H9 (cell line): ENCODE measurements around the gene ZGLP1. TPM values are rescaled to one million over a fixed set of nuclear protein-coding genes. Genes with fewer than 3 reads are reported as not detected.

Experiments
- DNase-seq: peaks from one replicate; pipeline ENCODE4 v3.0.0-alpha.2; 2017
- H2AFZ ChIP-seq: one replicate; pipeline ENCODE4 v1.6.1; 2013; ENCODE audit warnings: mild to moderate bottlenecking, low read length, control low read depth, moderate library complexity
- H2AK5ac ChIP-seq: 2 replicates; pipeline ENCODE4 v1.6.1; 2013; ENCODE audit warnings: low read length, control low read depth, mixed read lengths; ENCODE audit not compliant: insufficient read length
- H2BK120ac ChIP-seq: one replicate; pipeline ENCODE4 v1.6.1; 2013; ENCODE audit warnings: low read depth, mild to moderate bottlenecking, low read length, control low read depth, inconsistent platforms; ENCODE audit not compliant: poor library complexity, severe bottlenecking
- H2BK12ac ChIP-seq: 2 replicates; pipeline ENCODE4 v1.6.1; 2013; ENCODE audit warnings: low read length, control low read depth, mixed read lengths, low read depth; ENCODE audit not compliant: insufficient read length
- H2BK15ac ChIP-seq: 2 replicates; pipeline ENCODE4 v1.6.1; 2013; ENCODE audit warnings: low read depth, low read length, control low read depth
- H2BK20ac ChIP-seq: one replicate; pipeline ENCODE4 v1.6.1; 2013; ENCODE audit warnings: low read depth, mild to moderate bottlenecking, low read length, control low read depth, inconsistent platforms; ENCODE audit not compliant: poor library complexity, severe bottlenecking
- H2BK5ac ChIP-seq: 2 replicates; pipeline ENCODE4 v1.6.1; 2013; ENCODE audit warnings: low read length, control low read depth, mixed read lengths; ENCODE audit not compliant: insufficient read length
- H3K14ac ChIP-seq: 2 replicates; pipeline ENCODE4 v1.6.1; 2013; ENCODE audit warnings: low read length, control low read depth; ENCODE audit not compliant: insufficient read depth
- H3K18ac ChIP-seq: 2 replicates; pipeline ENCODE4 v1.6.1; 2013; ENCODE audit warnings: low read depth, mild to moderate bottlenecking, mixed read lengths, low read length, control low read depth; ENCODE audit not compliant: insufficient read length
- H3K23ac ChIP-seq: 2 replicates; pipeline ENCODE4 v1.6.1; 2013; ENCODE audit warnings: low read length, control low read depth, mixed read lengths, low read depth; ENCODE audit not compliant: insufficient read length
- H3K23me2 ChIP-seq: 2 replicates; pipeline ENCODE4 v1.6.1; 2013; ENCODE audit warnings: low read depth, mild to moderate bottlenecking, mixed read lengths, low read length, control low read depth; ENCODE audit not compliant: insufficient read length, poor library complexity, severe bottlenecking
- H3K27ac ChIP-seq: 2 replicates; pipeline ENCODE4 v1.5.1; 2013; ENCODE audit warnings: low read length, control low read depth, mixed read lengths, low read depth; ENCODE audit not compliant: insufficient read length
- H3K27me3 ChIP-seq: 2 replicates; pipeline ENCODE4 v1.6.1; 2013; ENCODE audit warnings: low read length, control low read depth, inconsistent platforms; ENCODE audit not compliant: insufficient read depth
- H3K4ac ChIP-seq: 2 replicates; pipeline ENCODE4 v1.6.1; 2013; ENCODE audit warnings: low read depth, mild to moderate bottlenecking, control low read depth, inconsistent platforms, low read length, moderate library complexity
- H3K4me1 ChIP-seq: 2 replicates; pipeline ENCODE4 v1.6.1; 2013; ENCODE audit warnings: low read length, control low read depth, inconsistent platforms; ENCODE audit not compliant: insufficient read depth
- H3K4me2 ChIP-seq: 2 replicates; pipeline ENCODE4 v1.6.1; 2013; ENCODE audit warnings: low read length, control low read depth, mixed read lengths; ENCODE audit not compliant: insufficient read length, insufficient read depth
- H3K56ac ChIP-seq: 2 replicates; pipeline ENCODE4 v1.6.1; 2013; ENCODE audit warnings: low read depth, mild to moderate bottlenecking, mixed read lengths, low read length, control low read depth; ENCODE audit not compliant: insufficient read length
- H3K79me1 ChIP-seq: 2 replicates; pipeline ENCODE4 v1.6.1; 2013; ENCODE audit warnings: low read depth, mild to moderate bottlenecking, moderate library complexity, low read length, control low read depth, inconsistent platforms; ENCODE audit not compliant: insufficient read depth, poor library complexity, severe bottlenecking
- H3K79me2 ChIP-seq: 2 replicates; pipeline ENCODE4 v1.6.1; 2013; ENCODE audit warnings: low read length, control low read depth, inconsistent platforms; ENCODE audit not compliant: insufficient read depth
- H3K9ac ChIP-seq: 2 replicates; pipeline ENCODE4 v1.6.1; 2013; ENCODE audit warnings: low read length, control low read depth, mixed read lengths; ENCODE audit not compliant: insufficient read length; ENCODE audit errors: extremely low read depth
- H3K9me3 ChIP-seq: one replicate; pipeline ENCODE4 v1.6.1; 2013; ENCODE audit warnings: low read depth, low read length, inconsistent platforms; ENCODE audit not compliant: control insufficient read depth
- H3T11ph ChIP-seq: one replicate; pipeline ENCODE4 v1.6.1; 2013; ENCODE audit warnings: mild to moderate bottlenecking, low read length, control low read depth, inconsistent platforms
- H4K20me1 ChIP-seq: one replicate; pipeline ENCODE4 v1.6.1; 2013; ENCODE audit not compliant: control insufficient read depth, insufficient read length, insufficient read depth
- H4K5ac ChIP-seq: 2 replicates; pipeline ENCODE4 v1.6.1; 2013; ENCODE audit warnings: low read depth, mild to moderate bottlenecking, mixed read lengths, low read length, control low read depth; ENCODE audit not compliant: insufficient read length
- H4K8ac ChIP-seq: replicated peaks from 2 replicates; pipeline ENCODE4 v1.6.1; 2013; ENCODE audit warnings: low read length, control low read depth, mixed read lengths, low read depth; ENCODE audit not compliant: insufficient read length
- H4K91ac ChIP-seq: 2 replicates; pipeline ENCODE4 v1.6.1; 2013; ENCODE audit warnings: low read depth, mild to moderate bottlenecking, moderate library complexity, mixed read lengths, low read length, control low read depth; ENCODE audit not compliant: insufficient read length
- H3K27ac Mint-ChIP-seq, 3 experiments: 2 replicates in 2 of 3; 3 replicates in 1 of 3; pipeline ENCODE4 v1.8.0; 2020 to 2021; ENCODE audit warnings: mixed read lengths in 3 of 3, mild to moderate bottlenecking in 1 of 3, moderate library complexity in 1 of 3
- H3K27me3 Mint-ChIP-seq: 2 replicates; pipeline ENCODE4 v1.8.0; 2021; ENCODE audit warnings: low read depth, mild to moderate bottlenecking, moderate library complexity, mixed read lengths
- H3K36me3 Mint-ChIP-seq, 3 experiments: 2 replicates in 2 of 3; 3 replicates in 1 of 3; pipeline ENCODE4 v1.8.0; 2020 to 2021; ENCODE audit warnings: low read depth in 3 of 3, mixed read lengths in 3 of 3; ENCODE audit not compliant: insufficient read depth in 1 of 3
- H3K4me1 Mint-ChIP-seq, 2 experiments: 2 replicates each; pipeline ENCODE4 v1.8.0; 2020; ENCODE audit warnings: mixed read lengths in 2 of 2
- H3K4me3 Mint-ChIP-seq, 2 experiments: 2 replicates in 1 of 2; 3 replicates in 1 of 2; pipeline ENCODE4 v1.8.0; 2020 to 2021; ENCODE audit warnings: mild to moderate bottlenecking in 2 of 2, mixed read lengths in 2 of 2, moderate library complexity in 1 of 2
- H3K9me3 Mint-ChIP-seq, 2 experiments: 2 replicates in 1 of 2; 3 replicates in 1 of 2; pipeline ENCODE4 v1.8.0; 2020; ENCODE audit warnings: mild to moderate bottlenecking in 2 of 2, mixed read lengths in 2 of 2, moderate library complexity in 1 of 2
- CTCF ChIP-seq: fragments of 200-600 bp; sonication (generic); conservative IDR thresholded peaks from 3 replicates; pipeline ENCODE4 v1.8.0; 2021; ENCODE audit warnings: antibody characterized with exemption, mild to moderate bottlenecking
- WGBS: extraction: QIAGEN DNeasy Blood & Tissue Kit; methylation state at CpG from one replicate; pipeline ENCODE4 v1.1.7; 2013; ENCODE audit warnings: missing lambda C conversion rate, low lambda C conversion rate, mixed read lengths; ENCODE audit not compliant: insufficient read length; ENCODE audit errors: extremely low coverage; 5-methylcytosine and 5-hydroxymethylcytosine counted together
- total RNA-seq: library from RNA; stranded (reverse); gene quantifications from 2 replicates; pipeline ENCODE4 v1.2.1, GENCODE V29; 2021

ZGLP1 gene
- total RNA-seq, 1 experiment from 2014 or later: 6.9 TPM

DNA sequence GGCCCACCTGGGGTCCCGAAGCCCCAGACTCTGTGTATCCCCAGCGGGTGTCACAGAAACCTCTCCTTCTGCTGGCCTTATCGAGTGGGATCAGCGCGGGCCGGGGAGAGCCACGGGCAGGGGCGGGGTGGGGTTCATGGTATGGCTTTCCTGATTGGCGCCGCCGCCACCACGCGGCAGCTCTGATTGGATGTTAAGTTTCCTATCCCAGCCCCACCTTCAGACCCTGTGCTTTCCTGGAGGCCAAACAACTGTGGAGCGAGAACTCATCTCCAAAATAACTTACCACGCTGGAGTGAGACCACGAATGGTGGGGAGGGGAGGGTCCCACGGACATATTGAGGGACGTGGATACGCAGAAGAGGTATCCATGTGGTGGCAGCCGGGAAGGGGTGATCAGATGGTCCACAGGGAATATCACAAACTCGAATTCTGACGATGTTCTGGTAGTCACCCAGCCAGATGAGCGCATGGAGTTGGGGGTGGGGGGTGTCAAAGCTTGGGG is 20.9 kb downstream of the ZGLP1 start:
- Mint-ChIP-seq H3K4me1 (peaks cover 11 to 44% of the 10 kb centered on the region in 2 experiments), H3K4me3 (peak overlapping the region; percentile 59 to 92), H3K27ac (no peak overlapping the region; a peak in 1 of 7 replicates), H3K27me3 (peaks cover 87% of the 10 kb centered on the region), H3K9me3 (peaks cover 0 to 5% of the 10 kb centered on the region in 2 experiments; a peak in 3 of 5 replicates), H3K36me3 (peaks cover 0 to 7% (median 0%) of the 10 kb centered on the region in 3 experiments; a peak in 4 of 7 replicates)
- TF ChIP-seq CTCF: no peak
- Histone ChIP-seq H2BK15ac (no peak overlapping the region), H2AK5ac (no peak overlapping the region), H3K23ac (no peak overlapping the region), H3K4me1 (no peaks in the 10 kb centered on the region; the same call in 1 of the 2 replicates), H2AFZ (no peak overlapping the region), H3K27ac (no peak overlapping the region), H3K23me2 (peaks cover 32% of the 10 kb centered on the region), H4K20me1 (no peaks in the 10 kb centered on the region), H3K9ac (no peak overlapping the region), H3K18ac (no peak overlapping the region), H2BK120ac (no peak overlapping the region), H3K4ac (no peak overlapping the region), H4K8ac (no peak overlapping the region), H3K79me2 (no peaks in the 10 kb centered on the region), H3K56ac (no peak overlapping the region), H4K5ac (no peak overlapping the region), H2BK12ac (no peak overlapping the region), H3K79me1 (no peaks in the 10 kb centered on the region), H3T11ph (no peak overlapping the region), H3K14ac (no peak overlapping the region), H2BK5ac (no peak overlapping the region), H3K27me3 (peaks cover 44% of the 10 kb centered on the region), H3K9me3 (no peaks in the 10 kb centered on the region), H3K4me2 (peak overlapping the region; percentile 92), H4K91ac (no peak overlapping the region), H2BK20ac (no peak overlapping the region)
- WGBS: no CpG with 5 or more reads among the region's 23 CpGs
- peak; percentile 84 for DNase-seq
